Measurements from ENCODE around the gene USP40.

DNA sequence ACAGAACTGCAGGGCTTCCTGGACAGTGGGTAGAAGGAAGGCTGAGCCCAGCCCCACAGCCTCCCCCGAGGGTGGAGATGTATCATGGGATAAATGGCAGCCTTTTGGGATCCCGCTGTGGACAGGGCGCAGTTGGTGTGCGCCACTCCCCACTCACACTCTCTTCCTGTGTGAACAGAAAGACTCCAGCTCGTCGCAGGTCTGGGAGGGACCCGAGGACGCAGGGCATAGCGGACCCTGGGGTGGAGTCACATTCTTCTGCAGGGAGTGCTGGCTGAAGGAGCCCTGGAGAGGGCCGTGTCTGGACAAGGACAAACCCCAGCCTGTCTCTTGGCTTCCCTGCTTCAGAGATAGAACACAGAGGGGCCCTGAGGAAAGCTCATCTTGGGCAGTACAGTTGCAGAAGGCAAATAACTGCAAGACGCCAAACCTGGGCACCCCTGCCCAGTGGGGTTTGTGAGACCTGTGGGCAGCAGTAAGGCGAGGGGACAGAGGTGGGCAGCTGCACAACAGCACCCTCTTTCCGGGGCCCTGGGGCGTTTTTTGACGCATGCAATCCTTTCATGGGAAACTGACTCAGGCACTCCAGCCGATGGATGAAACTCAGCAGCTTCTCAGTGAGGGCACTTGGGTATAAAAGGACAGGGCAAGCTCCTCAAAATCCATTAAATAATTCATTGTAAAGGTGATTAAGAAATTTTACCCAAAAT is 101.9 kb downstream of the USP40 start:
- no peak for TF ChIP-seq GATA3 (IDR thresholded peaks at IDR 0.05; ENCODE audit: low read depth, low read length)
- TF ChIP-seq GATA2 (IDR thresholded peaks at IDR 0.05; ENCODE audit: low read depth, low read length) = no peak

Data from SH-SY5Y (cell line).